Measurements from ENCODE around the gene TEX22. TPM values are rescaled to one million over a fixed set of nuclear protein-coding genes. Genes with fewer than 3 reads are reported as not detected.
"Not testable (repeated sequence)": the region's sequence is repeated elsewhere in the genome, so short reads cannot be mapped to it uniquely, and the experiment has no call there.

TEX22 gene
- total RNA-seq, 2 donors from 2014 or later = 0.60 to 1.7 TPM

- no peaks in the 10 kb centered on the region for H3K36me3 Mint-ChIP-seq (ENCODE audit: low read depth)
- ATAC-seq (no peak), DNase-seq (no peak)
- no peaks in the 10 kb centered on the region for H3K27me3 Mint-ChIP-seq
- H3K4me3 Mint-ChIP-seq = no peak overlapping the region
- H3K4me1 Mint-ChIP-seq = no peaks in the 10 kb centered on the region
- no peaks in the 10 kb centered on the region for H3K9me3 ChIP-seq (ENCODE audit: control insufficient read depth, low read length, poor library complexity, severe bottlenecking)
- H3K27ac Mint-ChIP-seq = no peak overlapping the region
Measured at GRCh38 chr14:105357626-105358025, 40.7 kb upstream of the TEX22 start.

- no peaks in the 10 kb centered on the region for H3K4me1 Mint-ChIP-seq
- no peaks in the 10 kb centered on the region for H3K36me3 Mint-ChIP-seq (ENCODE audit: low read depth)
- no peak for DNase-seq
- no peak for ATAC-seq
- H3K9me3 ChIP-seq (ENCODE audit: control insufficient read depth, low read length, poor library complexity, severe bottlenecking) = no peaks in the 10 kb centered on the region
- H3K4me3 Mint-ChIP-seq = no peak overlapping the region
- no peak overlapping the region for H3K27ac Mint-ChIP-seq
- no peaks in the 10 kb centered on the region for H3K27me3 Mint-ChIP-seq
Measured at GRCh38 chr14:105358140-105358846, 40.0 kb upstream of the TEX22 start.

GRCh38 chr14:105358943-105359342 is 39.4 kb upstream of the TEX22 start:
- Mint-ChIP-seq H3K4me1 (peaks cover 5% of the 10 kb centered on the region), H3K27ac (no peak overlapping the region), H3K27me3 (no peaks in the 10 kb centered on the region), H3K4me3 (no peak overlapping the region), H3K36me3 (ENCODE audit: low read depth) (no peaks in the 10 kb centered on the region)
- ATAC-seq = no peak
- H3K9me3 ChIP-seq (ENCODE audit: control insufficient read depth, low read length, poor library complexity, severe bottlenecking) = no peaks in the 10 kb centered on the region
- DNase-seq = no peak

GRCh38 chr14:105361412-105361811 is 36.9 kb upstream of the TEX22 start:
- not testable (repeated sequence) for H3K4me3 Mint-ChIP-seq; H3K9me3 ChIP-seq (ENCODE audit: control insufficient read depth, low read length, poor library complexity, severe bottlenecking); DNase-seq; H3K36me3 Mint-ChIP-seq (ENCODE audit: low read depth); H3K4me1 Mint-ChIP-seq; H3K27me3 Mint-ChIP-seq; H3K27ac Mint-ChIP-seq; ATAC-seq

GRCh38 chr14:105363847-105364708 is 34.3 kb upstream of the TEX22 start:
- peak overlapping the region; percentile 47 for H3K27ac Mint-ChIP-seq
- H3K36me3 Mint-ChIP-seq (ENCODE audit: low read depth) = no peaks in the 10 kb centered on the region
- H3K4me1 Mint-ChIP-seq = peaks cover 7% of the 10 kb centered on the region
- DNase-seq (peak in 2 of 3 donors; percentile 25 to 46), ATAC-seq (peak; percentile 75)
- no peaks in the 10 kb centered on the region for H3K9me3 ChIP-seq (ENCODE audit: control insufficient read depth, low read length, poor library complexity, severe bottlenecking)
- peak overlapping the region; percentile 80 for H3K4me3 Mint-ChIP-seq
- no peaks in the 10 kb centered on the region for H3K27me3 Mint-ChIP-seq

GRCh38 chr14:105365101-105365500 is 33.2 kb upstream of the TEX22 start:
- Mint-ChIP-seq H3K36me3 (ENCODE audit: low read depth) (no peaks in the 10 kb centered on the region), H3K4me1 (peaks cover 7% of the 10 kb centered on the region), H3K27me3 (no peaks in the 10 kb centered on the region), H3K27ac (no peak overlapping the region), H3K4me3 (no peak overlapping the region)
- H3K9me3 ChIP-seq (ENCODE audit: control insufficient read depth, low read length, poor library complexity, severe bottlenecking) = no peaks in the 10 kb centered on the region
- DNase-seq (no peak), ATAC-seq (no peak)

- no peaks in the 10 kb centered on the region for H3K9me3 ChIP-seq (ENCODE audit: control insufficient read depth, low read length, poor library complexity, severe bottlenecking)
- no peaks in the 10 kb centered on the region for H3K27me3 Mint-ChIP-seq
- DNase-seq (no peak), ATAC-seq (no peak)
- peaks cover 7% of the 10 kb centered on the region for H3K4me1 Mint-ChIP-seq
- no peak overlapping the region for H3K27ac Mint-ChIP-seq
- no peak overlapping the region for H3K4me3 Mint-ChIP-seq
- H3K36me3 Mint-ChIP-seq (ENCODE audit: low read depth) = no peaks in the 10 kb centered on the region
Measured at GRCh38 chr14:105365681-105366080, 32.7 kb upstream of the TEX22 start.

GRCh38 chr14:105366386-105367074 is 31.8 kb upstream of the TEX22 start:
- no peak for DNase-seq
- H3K4me1 Mint-ChIP-seq = peaks cover 10% of the 10 kb centered on the region
- H3K27ac Mint-ChIP-seq = peak overlapping the region; percentile 34
- no peak overlapping the region for H3K4me3 Mint-ChIP-seq
- ATAC-seq = no peak
- no peaks in the 10 kb centered on the region for H3K27me3 Mint-ChIP-seq
- no peaks in the 10 kb centered on the region for H3K9me3 ChIP-seq (ENCODE audit: control insufficient read depth, low read length, poor library complexity, severe bottlenecking)
- peaks cover 2% of the 10 kb centered on the region for H3K36me3 Mint-ChIP-seq (ENCODE audit: low read depth)

GRCh38 chr14:105367116-105368031 is 31.0 kb upstream of the TEX22 start:
- no peaks in the 10 kb centered on the region for H3K9me3 ChIP-seq (ENCODE audit: control insufficient read depth, low read length, poor library complexity, severe bottlenecking)
- Mint-ChIP-seq H3K27me3 (no peaks in the 10 kb centered on the region), H3K4me3 (no peak overlapping the region), H3K27ac (peak overlapping the region; percentile 34), H3K36me3 (ENCODE audit: low read depth) (peaks cover 2% of the 10 kb centered on the region), H3K4me1 (peaks cover 10% of the 10 kb centered on the region)
- no peak for ATAC-seq
- DNase-seq = no peak

GRCh38 chr14:105368032-105368417 is 30.3 kb upstream of the TEX22 start:
- ATAC-seq = no peak
- H3K4me3 Mint-ChIP-seq = no peak overlapping the region

GRCh38 chr14:105368426-105368825 is 29.9 kb upstream of the TEX22 start:
- no peak overlapping the region for H3K4me3 Mint-ChIP-seq
- peaks cover 10% of the 10 kb centered on the region for H3K4me1 Mint-ChIP-seq
- no peaks in the 10 kb centered on the region for H3K9me3 ChIP-seq (ENCODE audit: control insufficient read depth, low read length, poor library complexity, severe bottlenecking)
- H3K27ac Mint-ChIP-seq = no peak overlapping the region
- DNase-seq (no peak), ATAC-seq (no peak)
- peaks cover 2% of the 10 kb centered on the region for H3K36me3 Mint-ChIP-seq (ENCODE audit: low read depth)
- H3K27me3 Mint-ChIP-seq = no peaks in the 10 kb centered on the region

More at GRCh38 chr14:105368032-105368417, 30.3 kb upstream of the TEX22 start:
- H3K9me3 ChIP-seq (ENCODE audit: control insufficient read depth, low read length, poor library complexity, severe bottlenecking) = no peaks in the 10 kb centered on the region
- Mint-ChIP-seq H3K4me1 (peaks cover 10% of the 10 kb centered on the region), H3K36me3 (ENCODE audit: low read depth) (peaks cover 2% of the 10 kb centered on the region), H3K27me3 (no peaks in the 10 kb centered on the region), H3K27ac (no peak overlapping the region)
- DNase-seq = no peak

- Mint-ChIP-seq H3K27me3 (no peaks in the 10 kb centered on the region), H3K4me1 (peaks cover 4% of the 10 kb centered on the region), H3K4me3 (no peak overlapping the region), H3K27ac (no peak overlapping the region), H3K36me3 (ENCODE audit: low read depth) (peaks cover 2% of the 10 kb centered on the region)
- ATAC-seq (no peak), DNase-seq (no peak)
- H3K9me3 ChIP-seq (ENCODE audit: control insufficient read depth, low read length, poor library complexity, severe bottlenecking) = no peaks in the 10 kb centered on the region
Measured at GRCh38 chr14:105368910-105369652, 29.3 kb upstream of the TEX22 start.

All from T-helper 17 cell (primary cell).